Mononuclear cell (primary cell): ENCODE data around the gene BRI3. TPM values are rescaled to one million over a fixed set of nuclear protein-coding genes. Genes with fewer than 3 reads are reported as not detected.
"Not testable (repeated sequence)": the region's sequence is repeated elsewhere in the genome, so short reads cannot be mapped to it uniquely, and the experiment has no call there.

Experiments used
- H3K27me3 ChIP-seq: 2 replicates; pipeline ENCODE4 v1.6.0; 2011; ENCODE audit warnings: low read length, control low read depth; ENCODE audit not compliant: insufficient read depth
- H3K4me1 ChIP-seq: 2 replicates; pipeline ENCODE4 v1.5.1; 2011; ENCODE audit warnings: mild to moderate bottlenecking, low read length, control low read depth; ENCODE audit not compliant: insufficient read depth
- H3K4me3 ChIP-seq: 2 replicates; pipeline ENCODE4 v1.5.1; 2011; ENCODE audit warnings: mild to moderate bottlenecking, low read length, moderate library complexity
- H3K9me3 ChIP-seq: 2 replicates; pipeline ENCODE4 v1.5.1; 2011; ENCODE audit warnings: low read depth, mild to moderate bottlenecking, control low read depth, low read length
- total RNA-seq: library from RNA; depleted of rRNA; stranded (reverse); fragments of >200 nt; gene quantifications from one replicate; pipeline ENCODE4 v1.2.3, GENCODE V29; 2012

BRI3 gene
- total RNA-seq, 1 donor: 38.8 TPM

DNA sequence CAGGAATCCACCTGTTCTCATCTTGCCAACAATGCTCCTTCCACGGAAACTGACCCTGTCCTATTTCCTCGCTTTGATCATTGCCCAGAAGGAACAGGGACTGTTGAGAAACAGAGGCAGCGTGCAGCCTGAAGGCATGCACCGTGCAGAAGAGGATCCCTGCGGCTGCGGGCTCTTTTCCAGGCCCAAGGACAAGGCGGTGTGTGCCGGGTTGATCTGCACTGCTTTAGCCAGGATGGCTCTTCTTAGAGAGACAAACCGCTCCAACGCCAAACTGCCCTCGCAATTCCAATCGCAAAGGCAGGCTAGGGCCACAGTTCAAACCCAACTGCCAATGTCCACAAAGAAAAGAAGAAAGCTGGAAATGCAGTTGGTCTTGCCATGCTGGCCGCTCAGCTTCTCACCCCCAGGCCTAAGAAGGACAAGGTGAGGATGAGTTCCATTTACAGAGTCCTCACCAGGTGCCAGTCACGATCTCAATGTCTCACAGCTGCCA, 26.5 kb downstream of the BRI3 start:
- H3K4me3 ChIP-seq: no peak overlapping the region
- no peaks in the 10 kb centered on the region for H3K27me3 ChIP-seq
- no peaks in the 10 kb centered on the region for H3K9me3 ChIP-seq
- H3K4me1 ChIP-seq: no peaks in the 10 kb centered on the region

DNA sequence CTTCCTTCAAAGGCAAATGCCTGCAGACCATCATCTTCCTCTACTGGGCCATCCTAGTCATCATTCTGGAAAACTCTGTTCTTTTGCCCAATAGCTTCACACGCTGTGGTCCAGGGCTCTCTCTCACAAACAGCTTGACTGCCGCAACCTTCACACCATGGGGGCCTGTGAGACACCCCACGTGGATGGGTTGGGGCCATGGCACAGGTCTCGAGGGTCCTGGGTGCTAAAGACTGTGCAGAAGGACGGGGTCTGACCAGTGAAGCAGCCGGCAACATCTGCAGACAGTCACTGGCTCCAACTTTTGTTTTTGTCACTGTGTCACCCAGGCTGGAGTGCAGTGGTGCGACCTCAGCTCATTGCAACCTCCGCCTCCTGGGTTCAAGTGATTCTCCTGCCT, 28.1 kb downstream of the BRI3 start:
- Histone ChIP-seq H3K27me3 (no peaks in the 10 kb centered on the region), H3K9me3 (no peaks in the 10 kb centered on the region), H3K4me3 (no peak overlapping the region), H3K4me1 (no peaks in the 10 kb centered on the region)

GRCh38 chr7:98312201-98312600, 30.7 kb downstream of the BRI3 start:
- H3K4me3 ChIP-seq: no peak overlapping the region
- no peaks in the 10 kb centered on the region for H3K27me3 ChIP-seq
- no peaks in the 10 kb centered on the region for H3K9me3 ChIP-seq
- H3K4me1 ChIP-seq: peaks cover 6% of the 10 kb centered on the region

- no peak overlapping the region for H3K4me3 ChIP-seq
- peaks cover 6% of the 10 kb centered on the region for H3K4me1 ChIP-seq
- H3K27me3 ChIP-seq: no peaks in the 10 kb centered on the region
- H3K9me3 ChIP-seq: no peaks in the 10 kb centered on the region
Measured at GRCh38 chr7:98314469-98314868, 33.0 kb downstream of the BRI3 start.

- H3K4me3 ChIP-seq: no peak overlapping the region
- H3K9me3 ChIP-seq: no peaks in the 10 kb centered on the region
- H3K27me3 ChIP-seq: no peaks in the 10 kb centered on the region
- H3K4me1 ChIP-seq: peaks cover 6% of the 10 kb centered on the region
Measured at GRCh38 chr7:98315318-98315993, 34.0 kb downstream of the BRI3 start.

- not testable (repeated sequence) for H3K27me3 ChIP-seq, H3K4me1 ChIP-seq, H3K9me3 ChIP-seq, H3K4me3 ChIP-seq
Measured at GRCh38 chr7:98315994-98316527, 34.6 kb downstream of the BRI3 start.

GRCh38 chr7:98317366-98318040, 36.0 kb downstream of the BRI3 start:
- H3K4me3 ChIP-seq: no peak overlapping the region
- H3K4me1 ChIP-seq: peaks cover 6% of the 10 kb centered on the region
- H3K9me3 ChIP-seq: no peaks in the 10 kb centered on the region
- peaks cover under 1% of the 10 kb centered on the region for H3K27me3 ChIP-seq

DNA sequence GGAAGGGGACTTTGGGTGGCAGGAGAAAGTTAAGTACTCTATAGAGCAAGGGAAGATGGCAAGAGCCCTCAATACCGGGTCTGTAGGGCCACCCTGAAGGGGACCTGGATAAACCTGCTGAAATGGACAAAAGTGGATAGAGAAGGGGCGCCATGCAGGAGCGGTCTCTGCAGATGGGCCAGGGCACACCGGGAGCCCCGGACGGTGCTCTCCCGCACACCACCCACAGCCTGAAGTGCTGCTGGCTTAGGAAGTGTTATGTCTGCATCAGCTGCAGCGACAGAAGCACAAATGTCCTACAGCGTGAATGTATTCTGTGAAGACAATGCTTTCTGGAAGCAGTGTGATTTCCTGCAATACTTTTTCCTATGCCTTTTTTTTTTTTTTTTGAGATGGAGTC, 37.7 kb downstream of the BRI3 start:
- H3K9me3 ChIP-seq: no peaks in the 10 kb centered on the region
- H3K4me1 ChIP-seq: peaks cover 6% of the 10 kb centered on the region
- H3K27me3 ChIP-seq: peaks cover 3% of the 10 kb centered on the region
- no peak overlapping the region for H3K4me3 ChIP-seq

DNA sequence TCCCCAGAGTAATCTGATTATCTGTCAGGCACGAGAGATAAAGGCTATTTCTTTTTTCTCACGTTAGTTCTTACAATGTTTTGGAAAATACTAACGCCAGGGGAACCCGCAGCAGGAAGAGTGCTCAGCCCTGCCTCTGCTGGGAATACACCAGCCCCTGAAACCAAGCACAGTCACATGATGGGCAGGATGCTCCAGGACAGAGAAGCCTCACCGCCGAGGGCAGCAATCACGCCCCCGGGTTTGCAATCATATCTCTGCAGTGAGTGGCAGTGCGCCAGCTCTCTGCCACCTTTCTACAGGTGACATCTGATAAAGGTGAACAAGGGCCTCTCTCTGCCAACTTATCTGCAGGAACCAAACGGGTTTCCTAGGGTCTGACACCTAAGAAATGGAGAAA, 39.8 kb downstream of the BRI3 start:
- Histone ChIP-seq H3K9me3 (no peaks in the 10 kb centered on the region), H3K27me3 (peaks cover 3% of the 10 kb centered on the region), H3K4me1 (no peaks in the 10 kb centered on the region), H3K4me3 (no peak overlapping the region)

GRCh38 chr7:98322331-98323270, 41.1 kb downstream of the BRI3 start:
- Histone ChIP-seq H3K27me3 (peaks cover 3% of the 10 kb centered on the region), H3K9me3 (no peaks in the 10 kb centered on the region), H3K4me1 (no peaks in the 10 kb centered on the region), H3K4me3 (no peak overlapping the region)

DNA sequence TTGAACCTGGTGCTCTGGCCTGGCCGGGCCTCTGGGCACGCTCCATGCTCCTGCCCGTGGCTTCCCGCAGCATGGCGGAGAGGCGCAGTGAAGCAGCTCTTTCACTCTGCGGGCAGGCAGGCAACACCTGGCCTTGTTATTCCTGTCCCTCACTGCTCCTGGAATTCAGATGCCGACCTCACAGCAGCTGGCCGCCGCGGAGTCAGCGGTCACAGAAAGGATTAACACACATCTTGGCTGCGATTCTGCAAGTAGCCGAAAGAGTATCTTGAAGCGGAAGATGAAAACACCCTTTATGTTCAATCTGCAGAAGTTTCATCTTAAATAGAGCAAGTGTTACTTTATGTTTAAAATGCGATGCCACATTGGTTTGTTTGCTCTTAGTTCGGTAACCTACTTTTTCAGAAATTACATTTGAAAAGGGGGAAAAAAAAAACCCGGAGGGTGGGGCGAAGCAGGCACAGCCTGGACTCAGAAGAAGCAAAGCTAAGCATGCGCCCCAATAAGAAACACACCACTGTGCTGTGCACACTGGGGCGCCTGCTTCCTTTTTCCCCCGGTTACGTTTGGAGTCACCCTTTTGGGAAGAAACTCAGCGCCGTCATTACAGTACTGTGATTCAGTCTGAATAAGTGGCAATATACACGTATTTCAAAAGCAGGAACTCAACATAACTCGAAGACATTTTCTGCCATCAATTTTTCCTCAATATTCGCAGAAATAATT, 42.3 kb downstream of the BRI3 start:
- Histone ChIP-seq H3K27me3 (peaks cover 3% of the 10 kb centered on the region), H3K4me1 (no peaks in the 10 kb centered on the region), H3K9me3 (no peaks in the 10 kb centered on the region), H3K4me3 (no peak overlapping the region)

GRCh38 chr7:98324782-98325181, 43.3 kb downstream of the BRI3 start:
- Histone ChIP-seq H3K4me3 (no peak overlapping the region), H3K27me3 (peaks cover 3% of the 10 kb centered on the region), H3K4me1 (no peaks in the 10 kb centered on the region), H3K9me3 (no peaks in the 10 kb centered on the region)

GRCh38 chr7:98329100-98329790, 47.8 kb downstream of the BRI3 start:
- H3K9me3 ChIP-seq: no peaks in the 10 kb centered on the region
- no peak overlapping the region for H3K4me3 ChIP-seq
- no peaks in the 10 kb centered on the region for H3K27me3 ChIP-seq
- no peaks in the 10 kb centered on the region for H3K4me1 ChIP-seq

DNA sequence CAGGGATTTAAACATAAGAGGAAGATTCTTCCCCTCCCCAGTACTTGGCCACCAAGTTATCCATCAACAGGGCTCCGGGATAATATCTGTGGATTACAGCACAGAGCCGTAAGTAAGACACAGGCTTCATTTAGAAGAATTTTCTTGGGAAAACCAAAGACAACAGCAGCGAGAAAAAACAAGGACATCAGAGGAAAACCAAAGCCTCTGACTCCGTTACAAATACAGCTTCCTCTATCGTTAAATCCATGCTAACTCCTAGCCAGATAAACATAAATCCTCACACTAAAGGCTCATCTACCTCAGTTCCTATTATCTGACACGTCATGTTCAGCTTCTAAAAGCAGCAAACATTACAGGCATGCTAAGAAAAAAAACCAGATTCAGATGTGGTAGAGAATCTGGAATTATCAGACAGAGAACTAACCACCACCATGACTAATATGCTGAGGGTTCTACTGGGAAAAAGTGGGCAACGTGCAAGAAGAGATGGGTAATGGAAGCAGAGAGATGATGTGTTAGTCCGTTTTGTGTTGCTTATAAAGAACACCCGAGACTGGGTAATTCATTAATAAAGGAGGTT, 48.4 kb downstream of the BRI3 start:
- Histone ChIP-seq H3K27me3 (no peaks in the 10 kb centered on the region), H3K4me1 (no peaks in the 10 kb centered on the region), H3K9me3 (no peaks in the 10 kb centered on the region), H3K4me3 (no peak overlapping the region)
